NT2/D1 (cell line): ENCODE data around the gene PPP1R15A.

Experiments used
- YY1 ChIP-seq: IDR thresholded peaks from 2 replicates; pipeline ENCODE4 v1.6.1; 2011; ENCODE audit not compliant: insufficient read length, insufficient read depth
- ZNF274 ChIP-seq: IDR thresholded peaks from 2 replicates; pipeline ENCODE4 v1.6.1; 2011; ENCODE audit warnings: mild to moderate bottlenecking, low read depth, low read length

- TF ChIP-seq YY1 (no peak), ZNF274 (no peak)
Observed at GRCh38 chr19:48867746-48868113, 4.5 kb upstream of the PPP1R15A start.
